CD4-positive, alpha-beta T cell treated with Interleukin-15 for 1 hour (primary cell): ENCODE measurements around the gene TTLL11.

Experiments used
- DNase-seq: peaks from one replicate; pipeline ENCODE4 v3.0.0-alpha.2; 2020

TTLL11 gene

DNA sequence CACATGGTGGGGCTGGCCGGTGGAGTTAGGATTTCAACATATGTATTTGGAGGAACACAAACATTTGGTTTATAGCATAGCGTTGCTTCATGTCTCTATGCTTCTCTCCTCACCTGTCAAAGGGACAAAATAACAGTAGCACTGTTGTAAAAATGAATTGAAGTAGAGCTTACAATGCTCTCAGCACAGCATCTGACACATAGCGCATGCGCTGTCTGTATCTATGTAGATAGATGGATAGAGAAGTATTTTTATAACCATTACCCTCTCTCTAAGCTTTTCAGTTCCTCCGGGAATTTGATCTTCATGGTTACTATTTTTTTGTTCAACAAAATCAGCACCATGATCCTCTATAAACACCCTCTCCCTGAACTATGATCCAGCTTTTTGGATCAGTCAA lies 166.0 kb downstream of the TTLL11 start:
- no peak for DNase-seq

DNA sequence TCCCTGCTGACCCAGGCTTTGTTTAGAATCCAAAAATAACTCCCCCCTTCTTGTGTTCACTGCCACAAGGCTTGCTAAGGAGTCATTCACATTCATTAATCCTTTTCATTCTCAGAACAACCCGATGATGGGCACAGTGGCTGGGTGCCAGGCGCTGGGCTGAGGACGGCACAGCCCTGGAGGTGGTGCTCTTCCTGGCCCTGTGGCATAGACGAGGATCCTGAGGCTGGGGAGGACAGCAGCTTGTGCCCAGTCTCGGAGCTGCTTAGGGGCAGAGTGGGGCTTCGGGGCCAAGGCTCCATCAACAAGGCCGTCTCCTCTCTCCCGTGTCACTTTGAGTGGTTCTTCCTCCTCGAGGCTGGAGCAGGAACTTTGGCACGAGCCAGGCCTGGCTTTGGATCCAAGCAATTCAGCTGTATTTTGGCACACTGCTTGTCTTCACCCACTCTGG lies 166.7 kb downstream of the TTLL11 start:
- no peak for DNase-seq

DNA sequence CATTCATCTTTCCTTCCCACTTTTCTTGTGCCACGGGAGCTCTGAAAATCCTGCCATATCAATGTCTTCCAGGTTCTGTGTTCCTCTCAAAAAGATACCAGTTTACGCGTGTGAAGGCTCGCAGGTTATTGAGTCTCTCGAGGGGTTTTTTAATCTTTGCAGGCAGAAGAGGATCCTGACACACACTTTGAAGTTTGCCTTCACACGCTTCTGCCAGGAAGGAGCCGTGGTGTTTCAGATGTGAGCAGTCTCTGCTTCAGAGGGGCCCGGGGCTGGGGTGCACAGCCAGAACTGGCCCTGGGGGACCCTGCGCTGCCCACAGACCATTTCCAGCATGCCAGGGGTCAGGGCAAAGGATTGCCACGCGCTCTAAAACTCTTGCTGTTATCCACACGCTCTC lies 167.2 kb downstream of the TTLL11 start:
- no peak for DNase-seq

DNA sequence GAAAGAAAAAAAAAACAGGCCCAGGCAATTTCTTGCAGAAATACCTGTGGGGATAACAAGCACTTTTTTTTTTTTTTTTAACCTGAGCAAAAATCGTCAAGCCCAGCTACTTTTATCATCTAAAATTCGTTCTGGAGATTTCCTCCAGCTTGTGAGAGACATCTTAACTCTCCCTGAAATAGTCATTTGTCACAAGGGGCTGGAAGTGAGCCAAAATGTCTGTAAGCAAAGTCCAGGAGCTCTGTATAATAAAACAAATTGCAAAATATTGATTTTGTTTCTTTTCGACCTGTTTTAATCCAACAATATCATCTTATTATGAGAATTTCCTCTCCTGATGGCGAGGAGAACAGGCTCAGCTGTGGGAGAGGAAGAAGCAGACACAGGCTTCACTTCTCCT lies 168.4 kb downstream of the TTLL11 start:
- no peak for DNase-seq

DNA sequence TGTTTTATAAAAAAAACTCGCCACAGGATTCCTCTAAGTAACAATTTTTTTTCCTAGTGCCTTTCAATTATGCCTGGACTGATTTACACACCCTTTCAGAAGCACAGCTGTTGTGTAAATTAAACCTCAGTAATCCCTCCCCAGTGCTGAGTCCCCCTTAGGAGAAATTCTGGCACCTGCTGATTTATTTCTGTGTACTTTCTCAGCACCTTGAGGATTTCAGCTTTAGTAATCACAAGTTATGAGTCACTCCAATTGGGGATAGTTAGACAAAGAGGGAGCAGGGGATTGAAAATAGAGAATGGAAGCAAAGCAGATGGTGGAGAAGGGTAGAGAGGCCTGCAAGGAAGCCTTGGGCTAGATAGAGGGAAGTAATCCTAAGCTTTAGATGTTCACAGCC lies 171.7 kb downstream of the TTLL11 start:
- no peak for DNase-seq

DNA sequence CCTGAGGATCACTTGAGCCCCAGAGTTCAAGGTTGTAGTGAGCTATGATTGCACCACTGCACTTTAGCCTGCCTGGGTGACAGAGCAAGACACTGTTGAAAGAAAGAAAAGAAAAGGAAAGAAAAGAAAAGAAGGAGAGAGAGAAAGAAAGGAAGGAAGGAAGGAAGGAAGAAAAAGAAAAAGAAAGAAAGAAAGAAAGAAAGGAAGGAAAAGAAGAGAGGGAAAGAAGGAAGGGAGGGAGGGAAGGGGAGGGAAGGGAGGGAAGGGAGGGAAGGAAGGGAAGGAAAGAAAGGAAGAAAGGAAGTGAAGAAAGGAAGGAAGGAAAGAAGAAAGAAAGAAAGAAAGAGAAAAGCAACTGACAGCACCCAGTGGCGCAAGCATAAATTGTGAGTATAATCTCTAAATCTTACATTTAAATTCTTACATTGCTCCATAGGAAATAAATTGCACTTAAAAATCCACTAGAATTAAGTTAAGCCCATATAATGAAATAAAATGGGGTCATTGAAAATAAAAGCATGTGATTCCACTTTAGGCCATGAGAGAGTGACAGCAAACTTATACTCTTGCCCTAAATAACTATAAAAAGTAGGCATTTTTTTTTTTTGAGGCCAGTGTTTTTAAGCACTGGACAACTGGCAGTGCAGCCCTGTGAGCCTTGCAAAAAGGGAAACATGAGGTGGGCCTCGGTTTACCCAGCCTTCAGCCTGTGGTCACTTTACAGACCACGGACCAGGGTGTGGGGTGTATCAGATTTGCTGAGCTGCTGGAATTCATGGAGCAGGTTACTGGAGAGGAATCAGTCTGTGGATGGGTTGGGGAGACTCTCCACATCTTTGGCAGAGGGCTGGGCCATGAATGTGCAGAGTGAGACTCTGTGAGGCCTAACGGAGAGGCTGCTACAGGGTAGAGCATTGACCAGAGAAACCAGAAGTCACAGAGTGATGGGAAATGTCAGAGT lies 175.5 kb downstream of the TTLL11 start:
- DNase-seq, result no peak

DNA sequence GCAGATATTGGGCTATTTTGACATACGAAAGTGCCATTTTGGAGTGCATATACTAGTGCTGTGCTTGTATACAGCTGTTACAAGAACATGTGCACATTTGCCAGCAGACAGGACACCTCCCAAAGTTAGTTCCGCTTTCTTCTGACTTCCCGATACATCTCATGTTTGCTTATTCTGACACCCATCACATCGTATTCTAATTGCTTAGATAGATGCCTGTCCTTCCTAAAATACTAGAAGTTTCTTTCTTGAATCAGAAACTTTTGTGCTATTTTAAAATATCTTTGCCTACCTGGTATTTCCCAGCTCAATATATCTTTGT lies 177.8 kb downstream of the TTLL11 start:
- no peak for DNase-seq

DNA sequence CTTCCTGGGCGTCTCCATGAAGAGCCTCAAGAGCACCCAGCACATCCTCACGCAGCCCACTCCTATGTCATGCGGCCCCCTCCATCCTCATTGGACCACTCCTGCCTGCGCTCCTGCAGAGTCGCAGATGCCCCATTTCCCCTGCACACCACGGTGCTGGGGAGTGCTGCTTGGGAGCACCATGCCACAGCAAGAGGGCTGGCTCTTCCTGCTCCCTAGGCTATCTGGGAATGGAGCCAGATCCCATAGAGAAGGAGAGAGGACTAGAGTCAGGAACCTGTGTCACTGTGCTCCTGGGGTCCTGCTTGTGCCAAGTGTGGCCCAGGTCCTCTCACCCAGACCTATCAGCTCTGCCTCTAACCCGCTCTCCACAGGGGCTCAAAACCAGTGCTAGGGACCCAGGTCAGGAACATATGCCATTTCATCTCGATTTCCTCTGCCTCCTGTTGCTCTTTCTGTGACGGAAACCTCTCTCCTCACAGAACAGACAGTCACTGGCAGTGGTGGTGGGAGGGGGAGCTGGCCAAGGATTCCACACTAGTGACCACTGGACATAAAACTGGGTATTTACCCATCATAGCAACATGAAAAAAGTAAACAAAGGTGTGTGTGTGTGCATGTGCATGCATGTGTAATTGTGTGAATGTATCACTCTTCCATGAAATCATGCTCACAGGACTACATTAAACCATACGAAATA lies 178.4 kb downstream of the TTLL11 start:
- DNase-seq, result no peak

DNA sequence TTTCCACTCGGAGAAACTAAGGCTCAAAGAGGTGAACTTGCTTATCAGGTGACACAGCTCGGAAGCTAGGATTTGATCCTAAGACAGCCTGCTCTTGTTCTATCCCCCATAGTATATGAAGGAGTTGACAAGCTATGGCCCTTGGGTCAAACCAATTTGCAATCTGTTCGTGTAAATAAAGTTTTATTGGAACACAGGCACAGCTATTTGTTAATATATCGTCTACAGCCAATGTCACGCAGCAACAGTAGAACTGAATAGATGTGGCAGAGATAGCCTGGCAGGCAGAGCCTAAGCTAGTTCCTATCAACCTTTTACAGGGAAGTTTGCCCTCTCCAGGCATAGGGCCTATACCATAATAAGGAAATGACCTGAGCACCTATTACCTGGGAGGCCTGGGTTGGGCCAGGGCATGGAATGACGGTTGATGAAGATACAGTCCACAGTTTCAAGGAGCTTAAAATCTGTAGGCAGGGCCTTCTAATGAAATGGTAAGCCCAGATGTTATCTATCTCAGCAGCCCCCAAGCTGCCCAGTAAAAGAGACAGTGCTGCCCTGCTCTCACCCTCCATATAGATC lies 179.0 kb downstream of the TTLL11 start:
- DNase-seq, result no peak

DNA sequence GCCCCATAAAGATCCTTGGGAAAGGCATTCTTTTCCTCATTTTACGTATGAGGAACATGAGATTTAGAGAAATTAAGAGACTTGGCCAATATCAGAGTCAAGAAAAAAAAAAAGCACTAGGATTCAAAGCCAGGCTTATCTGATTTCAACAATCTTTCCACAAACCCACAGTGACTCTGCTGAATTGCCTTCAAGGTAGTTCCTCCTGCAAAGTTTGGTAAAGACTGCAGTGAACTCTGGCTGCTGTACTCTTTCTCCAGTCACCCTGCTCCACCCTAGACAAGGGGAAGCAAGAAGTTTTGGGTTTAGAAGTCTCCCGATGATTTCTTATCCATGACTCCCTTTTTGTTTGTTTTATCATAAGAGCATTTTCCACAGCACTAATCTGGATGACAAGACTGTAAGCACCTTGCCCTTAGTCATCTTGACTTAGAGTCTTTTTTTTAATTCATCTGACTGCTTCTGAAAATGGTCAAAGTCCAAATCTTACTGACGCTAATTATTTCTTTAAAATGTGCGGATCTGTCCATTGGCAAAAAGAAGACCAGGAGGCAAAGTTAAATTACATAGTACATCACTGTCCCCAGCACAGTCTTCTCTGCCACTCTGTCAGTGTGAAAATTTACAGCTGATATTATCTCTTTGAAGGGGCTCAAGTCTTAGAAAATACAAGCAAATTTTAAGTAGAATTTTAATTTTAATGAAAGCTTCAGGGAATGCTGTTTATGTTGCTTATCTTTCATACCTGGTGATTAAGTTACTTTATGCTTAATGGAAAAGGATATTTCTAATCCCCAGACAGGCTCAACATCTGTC lies 180.1 kb downstream of the TTLL11 start:
- DNase-seq, result no peak

DNA sequence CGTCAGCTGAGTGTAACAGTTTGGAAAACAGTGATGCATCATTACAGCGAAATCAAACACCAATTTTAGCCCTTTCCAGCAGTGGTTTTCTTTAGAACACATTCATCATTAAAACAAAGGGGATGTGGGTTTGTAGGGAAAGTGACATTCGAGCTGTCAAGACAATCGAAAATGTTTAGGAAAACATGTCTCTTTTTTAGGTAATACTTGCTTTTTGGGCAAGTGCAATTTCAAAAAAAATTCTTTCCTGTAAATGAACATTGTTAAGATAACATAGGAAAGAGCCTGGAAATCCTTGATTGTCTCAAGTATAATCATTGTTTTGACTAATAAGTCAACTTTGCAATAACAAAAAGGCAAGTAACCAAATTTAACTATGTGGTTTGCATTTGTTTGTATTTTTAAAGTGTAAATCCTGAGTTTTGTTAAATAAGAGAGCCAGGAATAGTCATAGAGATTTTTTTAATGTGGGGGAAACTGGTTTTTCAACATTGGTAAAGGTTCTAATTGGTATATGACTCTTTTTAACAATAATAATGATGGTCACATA lies 182.5 kb downstream of the TTLL11 start:
- DNase-seq, result no peak

DNA sequence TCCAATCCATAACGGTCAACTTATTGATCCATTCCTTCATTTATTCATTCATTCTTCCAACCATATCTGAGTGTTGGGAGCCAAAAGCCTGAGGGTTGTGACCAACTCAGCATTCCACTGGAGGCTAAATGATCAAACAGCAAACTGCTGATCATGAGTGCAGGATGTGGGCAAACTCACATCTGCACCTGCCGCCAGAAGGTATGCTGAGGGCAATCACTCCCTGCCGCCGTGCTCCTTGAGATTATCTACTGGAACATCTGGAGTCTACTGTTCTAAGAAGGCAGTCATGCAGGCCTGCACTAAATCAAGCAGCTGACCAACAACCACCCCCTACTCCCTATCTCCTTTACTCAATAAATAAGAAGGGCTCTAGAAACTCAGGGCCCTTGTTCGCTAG lies 184.0 kb downstream of the TTLL11 start:
- DNase-seq, result no peak

DNA sequence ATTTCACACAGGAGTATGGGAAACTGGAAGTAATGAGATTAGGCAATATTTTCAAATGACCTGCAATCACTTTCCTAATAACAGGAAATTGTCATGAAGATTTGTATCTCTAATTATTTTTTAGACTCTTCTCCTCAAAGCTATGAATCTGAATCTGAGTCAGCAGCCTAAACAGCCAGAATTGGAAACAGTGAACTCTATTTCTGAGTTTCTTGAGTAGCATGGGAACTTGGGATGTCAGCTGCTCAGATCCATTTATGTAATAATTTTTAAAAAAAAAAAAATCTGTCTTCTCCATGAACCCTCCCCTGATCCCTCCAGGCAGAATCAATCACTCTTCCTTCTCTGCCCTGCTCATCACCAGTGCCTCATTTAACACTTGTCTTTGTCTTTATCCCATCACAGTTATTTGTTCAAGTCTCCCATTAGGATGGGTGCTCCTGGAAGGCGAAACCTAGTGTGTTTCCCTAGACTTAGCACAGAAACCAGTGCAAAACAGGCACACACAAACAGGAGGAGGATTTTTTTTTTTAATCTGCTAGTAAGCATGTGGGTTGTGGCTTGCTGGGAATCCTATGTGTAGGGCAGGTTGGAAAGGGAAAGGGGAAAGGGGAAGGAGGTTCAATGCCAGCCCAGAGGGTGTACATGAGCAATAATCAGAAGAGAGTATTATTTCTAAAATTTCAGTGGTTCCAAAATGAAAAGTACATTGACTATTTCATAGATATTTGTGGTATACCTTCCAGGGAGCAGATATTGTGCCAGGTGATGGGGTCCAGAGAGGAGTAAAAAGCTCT lies 186.8 kb downstream of the TTLL11 start:
- no peak for DNase-seq

DNA sequence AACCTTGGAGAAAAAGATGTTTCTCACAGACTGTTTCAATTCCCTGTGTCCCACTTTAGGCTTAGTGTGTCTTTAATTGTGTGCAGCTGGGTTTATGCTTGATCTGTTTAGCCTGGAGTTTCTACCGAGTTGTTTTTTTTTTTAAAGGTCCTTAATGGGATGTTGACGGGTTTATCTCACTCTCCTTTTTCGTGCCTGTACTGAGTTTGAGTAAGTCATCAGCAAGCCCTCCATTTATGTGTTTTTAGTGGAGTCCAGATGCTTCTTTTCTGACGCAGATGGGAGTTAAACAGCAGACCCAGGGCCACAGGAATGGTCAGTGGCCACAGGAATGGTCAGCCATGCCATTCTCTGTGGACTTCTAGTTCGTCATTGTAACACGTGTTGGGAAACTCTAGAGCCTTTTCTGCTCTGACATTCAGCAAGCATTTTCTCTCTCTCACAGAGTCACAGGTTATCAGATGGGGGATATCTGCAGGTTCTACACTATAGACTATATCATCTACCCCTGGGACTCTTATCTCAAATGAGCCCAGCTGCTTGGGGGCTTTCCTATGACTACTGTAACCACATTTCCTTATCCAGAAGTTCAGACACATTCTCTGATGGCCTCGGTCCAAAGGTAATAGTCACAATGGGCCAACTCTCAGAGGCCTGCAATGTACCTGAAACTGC lies 190.5 kb downstream of the TTLL11 start:
- no peak for DNase-seq

DNA sequence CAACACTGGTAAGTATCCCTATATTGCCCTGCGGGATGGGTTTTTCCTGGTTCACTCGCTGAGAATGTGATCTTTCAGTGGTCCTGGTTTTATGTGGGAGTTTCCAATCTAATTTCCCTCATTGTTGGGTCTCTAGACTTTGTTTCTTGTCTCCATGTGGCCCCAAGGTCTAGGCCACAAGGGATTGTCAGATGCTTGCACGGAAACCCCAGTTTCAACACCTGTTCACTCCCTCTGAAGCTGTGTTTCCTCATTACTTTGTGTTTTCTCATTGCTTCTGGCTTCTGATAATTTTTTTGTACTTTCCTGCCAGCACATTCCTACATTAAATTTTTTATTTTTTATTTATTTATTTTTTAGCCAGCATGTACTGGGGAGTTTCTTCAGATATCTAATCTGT lies 191.5 kb downstream of the TTLL11 start:
- DNase-seq, result no peak

DNA sequence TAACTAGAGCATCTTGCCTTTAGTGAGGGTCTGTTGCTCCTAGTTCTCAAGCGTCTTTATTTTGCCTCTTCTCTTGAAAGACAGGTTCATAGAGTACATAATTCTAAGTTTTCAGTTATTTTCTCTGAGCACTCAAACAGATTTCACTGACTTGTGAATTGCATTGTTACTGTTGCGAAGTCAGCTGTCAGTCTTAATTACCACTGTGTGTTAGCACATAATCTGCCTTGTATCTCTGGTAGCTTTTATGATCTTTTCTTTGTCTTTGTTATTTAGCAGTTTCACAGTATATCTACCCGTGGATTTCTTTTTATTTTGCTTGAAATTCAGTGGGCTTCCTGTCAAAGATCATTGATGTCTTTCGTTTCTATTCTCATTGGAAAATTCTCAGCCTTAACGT lies 192.9 kb downstream of the TTLL11 start:
- no peak for DNase-seq

DNA sequence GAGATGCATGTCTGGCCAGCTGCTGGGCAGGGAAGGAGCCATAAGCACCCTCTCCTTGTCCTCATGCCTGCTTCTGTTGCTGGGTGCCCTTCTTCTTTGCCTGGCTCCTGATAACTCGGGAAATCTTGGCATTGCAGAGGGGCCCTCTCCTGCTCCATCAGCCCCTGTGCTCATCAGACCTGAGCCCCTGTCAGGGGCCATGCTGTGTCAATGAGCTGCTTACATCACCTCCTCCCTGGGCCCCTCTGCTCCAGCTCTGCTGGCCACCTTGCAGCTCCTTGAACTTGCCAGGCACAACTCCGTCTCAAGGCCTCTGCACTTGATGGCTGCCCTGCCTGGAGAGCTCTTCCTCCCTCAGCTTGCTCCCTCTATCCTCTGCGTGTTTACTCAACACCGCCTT lies 194.3 kb downstream of the TTLL11 start:
- no peak for DNase-seq

DNA sequence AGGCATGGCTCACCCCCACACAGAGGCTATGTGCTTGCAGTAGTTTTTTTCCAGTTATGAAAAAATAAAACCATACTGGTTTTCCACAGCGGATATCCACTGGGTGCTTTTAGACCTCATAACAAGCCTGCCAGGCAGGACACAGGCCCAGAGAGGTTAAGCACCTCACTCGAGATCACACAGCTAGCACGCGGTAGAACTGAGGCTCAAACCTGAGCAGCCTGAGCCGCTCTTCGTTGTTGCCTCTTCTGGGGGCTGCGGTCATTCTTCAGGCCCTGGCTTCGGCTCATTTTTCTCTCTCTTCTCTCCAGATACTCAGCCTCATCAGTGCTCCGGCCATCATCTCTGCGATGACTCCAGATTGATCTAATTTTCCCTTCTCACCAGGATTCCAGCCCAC lies 196.0 kb downstream of the TTLL11 start:
- DNase-seq, result no peak

DNA sequence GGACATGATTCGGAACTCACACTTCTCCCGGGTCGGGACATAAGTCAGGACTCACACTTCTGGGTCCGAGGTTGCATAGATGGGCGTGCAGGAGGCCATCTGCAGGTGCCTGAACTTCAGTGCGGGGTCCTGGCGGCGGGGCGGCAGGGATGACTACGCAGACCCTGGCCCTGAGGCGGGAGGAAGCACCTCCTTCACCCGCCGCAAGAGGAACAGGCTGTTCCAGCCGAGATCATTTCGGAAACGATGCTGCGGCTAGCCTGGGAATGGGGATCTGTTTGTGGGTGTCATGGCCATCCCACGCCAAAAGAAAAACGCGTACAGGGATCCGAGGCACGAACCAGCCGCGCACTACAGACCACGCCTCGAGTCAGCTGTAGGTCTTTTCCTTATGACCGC lies 196.6 kb downstream of the TTLL11 start:
- DNase-seq, result no peak

DNA sequence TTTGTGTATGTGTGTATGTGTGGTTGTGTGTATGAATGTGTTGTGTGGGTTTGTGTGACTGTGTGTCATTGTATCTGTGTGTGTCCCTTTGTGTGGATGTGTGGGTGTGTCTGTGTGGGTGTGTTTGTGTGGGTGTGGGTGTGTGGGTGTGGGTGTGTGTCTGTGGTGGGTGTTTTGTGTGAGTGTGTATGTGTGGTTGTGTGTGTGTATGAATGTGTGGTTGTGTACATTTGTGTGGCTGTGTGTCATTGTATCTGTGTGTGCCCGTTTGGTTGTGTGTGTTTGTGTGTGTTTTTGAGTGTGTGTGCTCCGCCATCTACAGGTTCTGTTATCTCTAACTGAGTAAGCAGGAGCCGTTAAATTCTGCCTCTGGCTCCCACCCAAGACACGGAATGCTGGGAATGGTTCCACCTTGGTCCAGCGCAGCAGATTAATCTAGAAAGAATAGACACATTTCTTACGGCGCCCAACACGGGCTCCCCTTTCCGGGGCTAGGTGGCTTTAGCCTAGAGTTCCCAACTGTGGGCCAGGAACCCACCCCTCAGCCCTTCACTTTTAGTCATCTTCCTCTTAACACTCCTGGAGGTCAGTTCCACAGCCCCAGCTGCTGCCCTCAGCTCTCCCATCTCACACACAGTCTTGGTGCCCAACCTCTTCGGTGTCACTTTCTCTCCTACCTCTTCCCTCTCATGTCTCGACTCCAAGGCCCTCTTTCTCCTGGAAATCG lies 197.1 kb downstream of the TTLL11 start:
- DNase-seq, result no peak

DNA sequence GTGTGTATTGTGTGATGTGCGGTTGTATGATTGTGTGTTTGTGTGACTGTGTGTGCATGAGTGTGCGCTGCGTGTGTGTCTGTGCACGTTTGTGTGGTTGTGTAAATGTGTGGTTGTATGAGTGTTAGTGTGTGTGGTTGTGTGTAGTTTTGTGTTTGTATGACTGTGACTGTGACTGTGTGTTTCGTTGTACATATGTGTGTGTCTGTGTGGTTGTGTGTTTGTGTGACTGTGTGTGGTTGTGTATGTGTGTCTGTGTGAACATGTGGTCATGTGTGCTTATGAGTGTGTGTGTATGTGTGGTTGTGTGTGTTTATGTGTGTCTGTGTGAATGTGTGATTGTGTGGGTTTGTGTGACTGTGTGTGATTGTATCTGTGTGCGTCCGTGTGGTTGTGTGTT lies 197.8 kb downstream of the TTLL11 start:
- no peak for DNase-seq
